Stimulated activated CD8-positive, alpha-beta memory T cell treated with anti-CD3 and anti-CD28 coated beads, Interleukin-7, amount 100 ng/mL, for 48 hours (primary cell): Measurements from ENCODE around the gene FRK.
"Not testable (repeated sequence)": the region's sequence is repeated elsewhere in the genome, so short reads cannot be mapped to it uniquely, and the experiment has no call there.

Experiments
- DNase-seq, 2 donors: peaks; one replicate each; pipeline ENCODE4 v3.0.0-alpha.2; 2020; ENCODE audit warnings: low read depth in 1 of 2; ENCODE audit errors: extremely low read depth in 1 of 2

FRK gene

DNA sequence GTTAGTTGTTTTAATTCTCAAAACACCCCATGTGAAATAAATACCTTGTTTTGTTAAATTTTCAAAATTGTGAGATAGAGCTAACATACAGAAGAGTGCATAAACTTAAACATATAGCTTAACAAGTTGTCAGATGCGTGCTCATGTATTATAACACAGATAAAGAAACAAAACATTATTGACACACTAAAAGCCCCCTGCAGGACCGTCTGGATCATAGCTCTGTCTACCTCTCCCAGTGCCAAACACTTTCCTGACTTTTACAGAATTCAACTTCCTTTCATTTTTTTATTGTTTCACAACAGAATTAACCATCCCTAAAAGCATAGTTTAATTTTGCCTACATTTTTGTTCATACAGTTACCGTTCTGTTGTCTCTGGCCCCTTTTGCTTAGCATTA is 17.8 kb upstream of the FRK start:
- no peak for DNase-seq

DNA sequence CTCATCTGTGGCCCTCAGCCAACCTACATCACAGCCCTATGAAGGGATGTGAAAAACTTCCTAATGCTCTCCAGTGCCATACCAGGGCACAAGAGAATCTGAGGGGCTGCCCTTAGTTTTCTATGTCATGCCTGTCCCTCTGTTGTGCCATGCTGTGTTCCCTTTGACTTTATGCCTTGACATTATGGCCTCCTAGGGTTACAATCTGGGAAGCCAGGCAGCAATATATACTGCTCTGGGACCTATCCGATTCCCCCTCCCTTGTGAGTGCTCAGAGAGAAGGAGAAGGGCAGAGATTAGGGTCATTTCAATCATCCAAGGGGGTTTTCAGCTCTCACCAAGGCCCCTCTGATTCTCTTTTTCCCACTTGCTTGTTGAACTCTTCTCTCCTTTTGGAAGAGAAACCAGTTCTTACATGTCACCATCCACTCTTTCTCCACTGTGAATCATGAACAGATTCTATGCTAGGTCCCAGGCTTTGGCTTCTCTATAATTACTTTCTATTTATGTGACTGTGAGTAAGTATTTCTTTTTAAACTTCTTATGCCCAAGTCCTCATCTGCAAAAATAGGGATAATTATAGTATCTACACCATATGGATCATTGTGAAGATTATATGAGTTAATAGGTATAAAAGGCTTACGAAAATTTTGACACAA is 14.2 kb upstream of the FRK start:
- DNase-seq, result no peak

DNA sequence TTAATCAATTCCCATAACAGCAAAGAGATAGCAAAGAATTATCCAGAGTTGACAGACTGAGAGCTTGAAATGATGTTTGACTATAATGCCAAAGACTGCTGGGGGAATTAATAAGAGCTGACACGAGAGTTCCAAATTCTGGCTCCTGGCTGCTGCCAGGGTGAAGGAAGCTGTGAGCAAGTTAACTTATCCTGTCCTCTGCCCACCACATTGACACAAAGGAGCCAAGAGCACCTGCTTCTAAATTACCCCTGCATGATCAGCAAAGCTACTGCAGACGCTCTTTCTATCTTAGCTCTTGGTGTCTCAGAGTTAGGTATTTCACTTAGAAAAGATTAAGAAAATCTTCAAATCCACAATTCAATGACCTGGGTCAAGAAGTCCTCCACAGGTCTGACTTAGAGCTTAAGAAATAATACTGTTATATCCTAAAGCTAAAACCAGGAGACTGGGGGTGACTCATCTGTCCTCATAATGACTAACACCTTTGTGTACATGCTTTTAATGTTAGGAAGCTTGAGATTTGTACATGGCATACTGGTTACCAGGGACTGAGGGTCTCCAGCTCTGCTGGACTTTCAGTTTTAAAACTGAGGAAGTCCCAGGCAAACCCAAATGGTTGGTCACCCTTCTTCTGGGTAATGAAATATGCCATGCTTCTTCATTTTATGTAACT is 13.2 kb upstream of the FRK start:
- DNase-seq, result no peak

DNA sequence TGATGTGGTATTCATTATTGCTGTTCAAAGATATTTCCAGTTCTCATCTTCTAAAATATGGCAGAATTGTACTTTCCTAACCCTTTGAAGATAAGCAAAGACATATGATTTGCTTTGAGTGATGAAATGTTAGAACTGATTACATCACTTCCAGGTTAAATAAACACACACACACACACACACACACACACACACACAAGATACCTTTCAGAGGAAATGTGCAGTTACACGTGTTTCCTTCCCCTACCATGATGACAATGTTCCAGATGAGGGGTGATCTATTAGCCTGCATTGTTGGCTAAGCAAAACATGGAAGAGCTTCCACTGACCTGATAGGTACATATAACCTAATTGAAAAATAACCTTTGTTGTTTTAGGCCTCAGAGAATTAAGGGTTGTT is 11.7 kb upstream of the FRK start:
- DNase-seq, result no peak

DNA sequence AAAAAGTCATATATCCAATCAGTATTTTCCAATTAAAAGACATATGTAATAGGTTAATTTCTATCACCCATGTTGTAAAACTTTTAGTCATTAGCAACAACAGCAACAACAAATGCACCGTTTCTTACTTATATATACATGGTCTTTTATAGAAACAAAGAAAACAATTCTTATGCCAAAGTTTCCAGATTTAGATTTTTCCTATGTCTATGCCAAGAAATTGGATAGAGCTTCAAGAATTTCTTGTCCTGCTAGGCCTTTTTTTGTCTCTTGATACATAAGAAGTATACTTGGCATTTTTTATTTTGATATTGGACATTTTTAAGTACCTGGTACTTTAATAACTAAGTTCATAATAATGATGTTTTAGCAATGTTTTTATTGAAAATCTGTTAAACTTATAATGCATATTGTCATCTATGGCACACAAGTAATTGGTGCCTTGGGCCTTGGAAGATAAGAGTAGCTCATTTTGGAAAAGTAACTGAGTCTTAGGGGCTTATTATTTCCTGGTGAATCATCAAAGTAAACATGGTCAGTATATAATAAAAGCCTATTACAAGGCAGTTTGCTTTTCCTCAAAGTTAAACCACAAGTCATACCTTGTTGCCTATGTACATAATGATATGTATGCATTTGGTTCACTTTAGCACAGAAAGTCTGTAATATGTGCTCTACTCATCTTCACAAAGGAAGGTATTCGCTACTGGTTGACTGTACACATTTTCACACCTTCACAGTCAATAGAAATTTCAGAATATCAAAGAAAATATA is 10.1 kb upstream of the FRK start:
- DNase-seq, result no peak

DNA sequence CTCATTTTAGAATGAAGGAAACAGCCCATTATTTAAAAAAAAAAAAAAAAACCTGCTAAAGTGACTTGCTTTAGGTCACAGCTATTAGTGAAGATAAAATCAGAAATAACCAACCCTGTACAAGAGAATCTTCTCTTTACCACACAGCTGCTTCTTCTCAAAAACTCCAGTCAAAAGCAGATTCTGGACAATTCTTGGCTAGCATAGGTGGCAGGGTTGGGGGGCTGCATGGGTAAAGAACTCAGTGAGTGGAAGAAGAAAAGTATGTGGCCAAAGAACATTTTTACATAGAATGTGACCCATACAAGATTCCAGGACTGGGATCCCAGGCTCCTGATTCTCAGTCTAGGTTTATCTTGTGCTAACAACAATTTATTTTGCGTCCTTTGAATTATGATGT is 9.4 kb upstream of the FRK start:
- no peak for DNase-seq

DNA sequence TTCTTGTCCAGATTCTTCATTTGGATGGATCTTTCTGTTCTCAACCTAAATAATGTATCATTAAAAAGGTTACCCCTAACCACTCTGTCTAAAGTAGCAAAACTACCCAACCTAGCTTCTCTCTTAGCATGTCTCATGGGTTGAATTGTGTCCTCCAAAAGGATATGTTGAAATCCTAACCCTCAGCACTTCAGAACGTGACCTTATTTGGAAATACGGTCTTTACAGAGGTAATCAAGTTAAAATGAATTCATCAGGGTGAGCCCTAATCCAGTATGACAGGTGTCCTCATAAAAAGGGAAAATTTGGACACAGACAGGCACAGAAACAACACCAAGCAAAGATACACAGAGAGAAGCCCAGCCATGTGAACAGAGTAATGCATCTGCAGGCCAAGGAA is 6.1 kb upstream of the FRK start:
- no peak for DNase-seq

DNA sequence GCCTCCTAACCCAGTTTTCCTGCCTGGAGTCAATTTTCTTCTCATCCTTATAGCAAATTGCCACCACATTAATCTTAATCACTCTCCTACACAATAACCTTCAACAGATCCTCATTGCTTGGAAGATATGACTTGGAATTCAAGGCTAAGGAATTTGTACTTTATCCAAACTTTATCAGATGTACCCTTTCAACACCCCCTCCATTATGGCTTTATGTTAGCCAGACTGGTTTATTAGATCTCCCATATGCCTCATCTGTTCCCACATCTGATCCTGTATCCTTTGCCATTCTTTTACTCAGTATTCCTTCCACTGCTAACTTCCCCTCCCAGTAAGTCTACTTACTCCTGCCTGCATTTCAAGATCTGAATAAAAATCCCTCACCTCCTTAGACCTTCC is 4.0 kb upstream of the FRK start:
- no peak for DNase-seq

DNA sequence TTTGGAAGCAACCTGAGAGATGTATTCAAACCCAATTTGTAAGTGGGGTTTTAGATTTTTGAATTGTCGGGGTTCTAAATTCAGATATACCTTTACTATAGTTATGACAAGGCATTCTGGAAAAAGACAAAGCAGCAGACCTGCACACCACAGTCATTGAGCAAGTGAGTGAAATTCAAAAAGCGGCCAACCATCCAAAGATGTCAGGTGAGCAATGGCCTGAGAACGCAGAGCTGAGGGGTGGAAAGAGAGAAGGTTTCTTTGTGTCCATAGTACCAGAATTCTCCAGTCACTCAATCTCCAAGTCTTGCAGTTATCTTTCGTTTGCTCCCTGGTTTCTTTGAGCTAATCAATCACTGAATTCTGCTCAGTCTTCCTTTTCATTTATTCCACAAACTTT is 1.8 kb upstream of the FRK start:
- DNase-seq, result no peak

DNA sequence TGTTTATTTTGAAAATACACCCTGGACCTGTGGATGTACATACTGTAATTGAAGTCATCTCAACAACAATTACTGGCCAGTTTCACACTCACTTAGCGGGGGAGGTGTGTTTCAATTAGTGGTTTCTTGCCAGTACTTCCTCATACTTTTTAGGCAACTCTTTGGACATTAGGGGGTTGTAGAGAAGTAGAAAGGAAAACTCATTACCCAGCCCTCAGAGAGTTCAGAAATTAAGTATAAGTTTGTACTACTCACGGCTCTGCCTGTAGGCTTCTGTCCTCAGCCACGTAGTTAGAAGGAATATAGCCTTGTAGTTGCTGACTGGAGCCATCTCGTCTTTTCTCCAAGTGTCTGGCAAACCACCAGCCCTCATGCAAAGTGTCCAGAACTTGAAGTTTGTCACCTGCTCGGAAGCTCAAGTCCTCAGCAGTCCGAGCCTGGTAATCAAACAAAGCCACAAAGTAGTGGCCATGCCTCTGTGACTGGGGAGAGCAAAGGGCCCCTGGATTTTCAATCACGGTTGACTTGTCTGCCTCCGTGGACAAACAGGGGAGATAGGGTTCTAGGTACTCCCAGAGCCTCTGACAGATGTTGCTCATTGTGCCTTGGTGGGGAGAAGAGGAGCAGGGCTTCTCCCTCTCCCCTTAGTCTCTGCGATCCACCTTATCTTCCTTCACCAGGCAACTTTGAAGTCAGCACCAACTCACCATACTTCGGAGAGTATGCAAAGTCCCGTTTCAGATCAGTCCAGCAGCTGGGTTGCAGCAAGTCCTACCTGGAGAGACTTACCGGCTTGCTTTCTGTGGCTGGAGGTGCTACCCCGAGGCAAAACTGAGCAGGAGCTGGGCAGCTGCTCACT is 749 bp downstream of the FRK start:
- DNase-seq, result no peak

DNA sequence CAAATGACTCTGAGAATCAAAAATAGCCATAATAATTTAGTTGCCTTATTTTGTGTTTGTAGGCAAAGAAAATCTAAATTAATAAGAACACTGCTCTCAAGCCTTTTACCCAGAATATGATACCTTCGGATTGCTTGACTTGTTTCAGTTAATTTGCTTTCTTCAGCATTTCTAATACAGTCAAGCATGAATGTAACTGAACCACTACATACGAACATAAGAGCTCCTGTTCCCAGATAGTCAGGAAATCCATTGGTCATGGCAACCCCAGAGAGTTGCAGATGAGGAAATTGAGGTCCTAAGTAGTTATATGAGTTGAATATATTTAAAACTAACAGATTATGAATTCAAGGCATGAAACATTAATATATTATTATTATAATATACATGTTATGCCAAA is 2.9 kb downstream of the FRK start:
- DNase-seq, result no peak

DNA sequence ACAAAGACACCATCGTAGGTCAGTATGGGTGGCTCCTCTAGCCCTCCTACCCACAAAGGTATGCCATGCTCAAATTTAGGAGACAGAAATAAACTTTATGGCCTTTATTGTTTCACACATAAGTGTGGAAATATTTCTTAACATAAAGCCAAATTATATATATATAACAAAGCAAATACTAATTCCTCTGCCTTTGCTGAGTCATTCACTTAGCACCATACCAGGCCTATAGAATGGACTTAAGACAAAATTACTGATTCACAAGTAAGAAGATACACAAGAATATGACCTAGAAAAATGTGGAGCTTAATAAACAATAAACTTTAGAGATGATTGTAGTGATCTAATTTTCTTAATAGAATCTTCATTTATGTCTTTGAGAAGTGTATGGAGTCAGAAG is 5.2 kb downstream of the FRK start:
- no peak for DNase-seq

DNA sequence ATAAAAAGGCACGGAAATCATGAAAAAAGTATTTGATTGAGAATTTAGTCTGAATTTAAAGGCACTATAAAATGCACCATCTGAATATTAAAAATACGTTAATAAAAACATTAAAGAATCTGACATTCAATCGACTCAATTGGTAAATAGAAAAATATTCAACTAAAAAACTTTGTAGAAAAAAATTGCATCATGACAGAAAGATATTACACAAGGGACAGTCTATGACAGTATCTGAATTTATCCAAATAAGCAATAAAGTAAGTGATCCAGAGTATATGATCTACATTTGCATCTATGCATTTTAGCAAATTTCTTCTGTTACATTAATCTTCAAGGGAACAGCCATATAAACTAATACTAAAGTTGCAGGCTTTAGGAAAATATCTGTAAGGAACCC is 9.4 kb downstream of the FRK start:
- DNase-seq, result no peak

DNA sequence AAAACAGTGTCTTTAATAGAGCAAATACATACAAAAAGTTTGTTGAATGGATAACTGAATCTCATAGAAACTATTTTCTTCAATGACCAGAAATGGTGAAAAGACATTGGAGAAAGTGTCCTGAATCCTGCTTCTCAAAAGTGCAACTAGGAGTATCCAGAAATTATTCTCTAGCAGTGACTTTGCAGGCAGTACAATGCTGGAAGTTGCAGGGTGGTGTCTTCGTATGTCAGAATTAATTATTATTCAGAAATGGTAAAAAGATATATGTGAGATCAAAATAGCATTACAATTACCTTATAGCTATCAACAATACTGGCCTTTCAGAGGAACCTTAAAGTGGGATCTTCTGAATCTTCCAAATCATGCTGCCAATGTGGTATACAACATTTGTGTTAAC is 10.0 kb downstream of the FRK start:
- DNase-seq, result no peak

DNA sequence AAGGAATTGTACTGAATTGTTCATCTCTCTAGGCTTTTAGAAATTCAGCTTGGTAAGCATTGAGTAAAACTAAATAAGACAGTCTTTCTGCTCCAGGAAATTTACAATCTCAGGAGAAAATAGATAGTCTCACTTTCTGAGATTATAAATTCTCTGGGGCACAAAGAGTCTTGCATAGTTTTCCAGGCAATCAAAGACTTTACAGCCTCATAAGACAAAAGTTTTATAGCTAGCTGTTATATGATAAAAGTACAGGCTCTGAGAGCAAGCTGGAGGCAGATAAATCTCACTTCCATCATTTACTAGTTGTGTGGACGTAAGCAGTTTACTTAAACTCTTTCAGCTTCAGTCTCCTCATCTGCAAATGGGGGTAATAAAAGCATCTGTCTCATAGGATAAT is 11.4 kb downstream of the FRK start:
- DNase-seq, result no peak

DNA sequence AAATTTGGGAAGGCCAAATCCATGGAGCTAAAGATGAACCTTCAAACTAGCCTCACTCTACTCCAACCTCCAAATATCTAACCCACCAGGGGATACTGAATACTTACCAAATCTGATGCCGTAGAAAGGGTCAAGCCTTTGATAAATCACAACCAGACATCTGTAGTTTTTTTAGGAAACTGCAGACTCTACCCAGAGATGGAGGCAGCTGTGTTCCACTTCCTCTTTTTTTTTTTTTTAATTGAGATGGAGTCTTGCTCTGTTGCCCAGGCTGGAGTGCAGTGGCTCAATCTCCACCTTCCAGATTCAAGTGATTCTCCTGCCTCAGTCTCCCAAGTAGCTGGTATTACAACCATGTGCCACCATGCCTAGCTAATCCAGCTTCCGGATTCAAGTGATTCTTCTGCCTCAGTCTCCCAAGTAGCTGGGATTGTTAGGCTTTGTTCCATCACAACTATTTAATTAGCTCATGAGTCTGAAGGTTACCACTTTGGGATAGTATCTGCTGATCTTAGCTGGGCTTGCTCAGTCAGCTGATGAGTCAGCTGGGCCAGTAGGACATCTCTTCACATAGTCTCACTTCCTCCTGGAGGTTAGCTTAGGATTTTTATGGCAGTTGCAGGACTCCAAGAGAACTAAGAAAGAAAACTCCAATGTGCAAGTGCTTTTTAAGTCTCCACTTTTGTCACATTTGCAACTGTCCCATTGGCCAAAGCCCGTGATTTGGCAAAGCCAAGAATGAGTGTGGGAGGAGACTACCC is 13.3 kb downstream of the FRK start:
- DNase-seq, result no peak

DNA sequence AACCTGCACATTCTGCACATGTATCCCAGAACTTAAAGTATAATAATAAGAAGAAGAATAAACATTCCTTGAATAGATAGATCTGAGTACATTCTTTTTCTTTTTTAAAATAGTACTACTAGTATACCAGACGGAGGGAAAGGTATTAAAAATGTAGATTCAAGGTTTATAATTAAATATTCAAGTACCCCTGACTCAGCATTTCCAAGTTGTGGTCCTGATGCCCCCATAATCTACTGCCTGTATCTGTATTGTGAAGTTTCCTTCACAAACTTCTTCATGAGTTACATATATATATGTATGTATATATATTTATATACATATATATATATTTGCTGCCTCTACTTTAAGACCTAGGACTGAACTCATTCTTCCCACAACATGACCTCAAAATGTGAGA is 14.0 kb downstream of the FRK start:
- DNase-seq, result no peak

DNA sequence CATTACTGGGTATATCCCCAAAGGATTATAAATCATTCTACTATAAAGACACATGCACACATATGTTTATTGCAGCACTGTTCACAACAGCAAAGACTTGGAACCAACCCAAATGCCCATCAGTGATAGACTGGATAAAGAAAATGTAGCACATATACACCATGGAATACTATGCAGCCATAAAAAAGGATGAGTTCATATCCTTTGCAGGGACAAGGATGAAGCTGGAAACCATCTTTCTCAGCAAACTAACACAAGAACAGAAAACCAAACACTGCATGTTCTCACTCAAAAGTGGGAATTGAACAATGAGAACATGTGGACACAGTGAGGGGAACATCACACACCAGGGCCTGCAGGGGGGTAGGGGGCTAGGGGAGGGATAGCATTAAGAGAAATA is 14.4 kb downstream of the FRK start:
- not testable (repeated sequence) for DNase-seq

DNA sequence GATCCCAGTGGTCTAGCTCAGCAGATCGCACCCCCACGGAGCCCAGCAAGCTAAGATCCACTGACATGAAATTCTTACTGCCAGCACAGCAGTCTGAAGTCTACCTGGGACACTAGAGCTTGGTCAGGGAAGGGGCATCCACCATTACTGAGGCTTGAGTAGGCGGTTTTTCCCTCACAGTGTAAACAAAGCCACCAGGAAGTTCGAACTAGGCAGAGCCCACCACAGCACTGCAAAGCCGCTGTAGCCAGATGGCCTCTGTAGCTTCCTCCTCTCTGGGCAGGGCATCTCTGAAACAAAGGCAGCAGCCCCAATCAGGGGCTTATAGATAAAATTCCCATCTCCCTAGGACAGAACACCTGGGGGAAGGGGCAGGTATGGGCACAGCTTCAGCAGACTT is 18.8 kb downstream of the FRK start:
- DNase-seq, result no peak

DNA sequence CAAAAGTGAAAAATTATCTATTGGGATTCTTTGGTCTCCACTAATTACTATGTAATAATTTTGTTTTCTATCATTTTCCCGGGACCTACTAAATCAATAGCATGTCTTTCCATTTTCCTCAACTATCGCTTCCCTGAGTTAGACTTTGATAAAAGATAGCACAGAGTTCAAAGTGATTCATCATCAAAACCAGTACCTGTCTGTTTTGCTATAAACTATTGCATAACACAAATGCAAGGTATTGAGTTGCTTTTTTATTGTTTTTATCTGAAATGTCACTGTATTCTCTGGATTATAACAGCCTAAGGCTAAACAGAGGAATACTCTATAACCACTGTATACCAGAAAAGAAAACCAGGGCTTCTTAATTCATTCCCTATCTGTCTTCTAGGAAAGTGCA is 19.7 kb downstream of the FRK start:
- DNase-seq, result no peak

DNA sequence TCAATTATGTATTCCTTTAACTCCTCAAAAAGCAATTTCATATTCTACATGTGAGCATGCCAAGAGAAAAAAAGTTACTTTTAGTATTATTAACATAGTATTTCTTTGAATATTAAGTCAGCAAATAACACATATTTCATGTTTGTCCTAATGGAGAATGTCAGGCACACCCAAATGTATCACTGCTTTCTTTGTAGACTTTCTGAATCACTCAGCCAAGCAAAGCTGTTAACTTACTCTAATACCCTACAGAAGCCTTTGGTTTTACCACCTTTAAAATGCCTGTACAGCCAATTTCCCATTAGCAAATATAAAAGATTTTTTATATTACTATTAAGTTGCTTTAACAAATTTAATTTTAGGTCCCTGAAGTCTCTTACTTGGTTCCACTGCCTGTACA is 23.8 kb downstream of the FRK start:
- no peak for DNase-seq
